ENCODE measurements around the gene CASP7.

- TF ChIP-seq, protein P1, sequence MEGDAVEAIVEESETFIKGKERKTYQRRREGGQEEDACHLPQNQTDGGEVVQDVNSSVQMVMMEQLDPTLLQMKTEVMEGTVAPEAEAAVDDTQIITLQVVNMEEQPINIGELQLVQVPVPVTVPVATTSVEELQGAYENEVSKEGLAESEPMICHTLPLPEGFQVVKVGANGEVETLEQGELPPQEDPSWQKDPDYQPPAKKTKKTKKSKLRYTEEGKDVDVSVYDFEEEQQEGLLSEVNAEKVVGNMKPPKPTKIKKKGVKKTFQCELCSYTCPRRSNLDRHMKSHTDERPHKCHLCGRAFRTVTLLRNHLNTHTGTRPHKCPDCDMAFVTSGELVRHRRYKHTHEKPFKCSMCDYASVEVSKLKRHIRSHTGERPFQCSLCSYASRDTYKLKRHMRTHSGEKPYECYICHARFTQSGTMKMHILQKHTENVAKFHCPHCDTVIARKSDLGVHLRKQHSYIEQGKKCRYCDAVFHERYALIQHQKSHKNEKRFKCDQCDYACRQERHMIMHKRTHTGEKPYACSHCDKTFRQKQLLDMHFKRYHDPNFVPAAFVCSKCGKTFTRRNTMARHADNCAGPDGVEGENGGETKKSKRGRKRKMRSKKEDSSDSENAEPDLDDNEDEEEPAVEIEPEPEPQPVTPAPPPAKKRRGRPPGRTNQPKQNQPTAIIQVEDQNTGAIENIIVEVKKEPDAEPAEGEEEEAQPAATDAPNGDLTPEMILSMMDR (IDR thresholded peaks at IDR 0.05; ENCODE audit: low read length) = no peak
- TF ChIP-seq EZH2 (IDR thresholded peaks at IDR 0.05; ENCODE audit: borderline replicate concordance, low read length) = no peak
These were observed 12.9 kb upstream of the CASP7 start for GRCh38 chr10:113666682-113667252.
